ENCODE data around the gene MATK.

MATK gene

GRCh38 chr19:3746371-3747056 is 39.7 kb downstream of the MATK start:
- DNase-seq, result no peak

DNA sequence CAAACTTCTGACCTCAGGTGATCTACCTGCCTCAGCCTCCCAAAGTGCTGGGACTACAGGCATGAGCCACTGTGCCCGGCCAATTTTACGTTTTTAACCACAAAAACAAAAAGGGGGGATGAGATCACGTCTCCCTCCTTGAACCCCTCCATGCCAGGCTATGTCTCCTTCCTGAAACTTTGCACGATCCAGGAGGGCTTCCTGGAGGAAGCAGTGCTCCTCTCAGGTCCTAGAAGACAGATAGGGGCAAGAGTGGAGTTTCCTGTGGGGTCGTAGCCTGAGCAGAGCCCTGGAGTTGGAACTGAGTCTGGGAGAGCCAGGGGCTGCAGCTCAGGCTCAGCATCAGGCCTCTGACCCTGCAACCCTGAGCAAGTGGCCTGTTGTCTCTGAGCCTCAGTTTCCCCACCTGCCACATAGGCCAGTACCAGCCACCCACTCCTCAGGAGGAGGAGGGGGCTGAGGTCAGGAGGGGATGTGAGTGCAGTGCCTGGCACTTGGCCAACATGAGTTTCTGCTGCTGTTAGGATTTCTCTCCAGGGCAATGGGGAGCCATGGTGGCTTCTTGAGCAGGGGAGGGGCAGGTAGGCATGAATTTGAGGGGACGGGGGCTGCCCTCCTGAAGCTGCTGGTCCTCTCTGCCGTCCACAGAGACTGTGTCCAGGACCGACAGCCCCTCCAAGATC is 40.7 kb downstream of the MATK start:
- no peak for DNase-seq

GRCh38 chr19:3743486-3743885 is 42.7 kb downstream of the MATK start:
- no peak for DNase-seq

DNA sequence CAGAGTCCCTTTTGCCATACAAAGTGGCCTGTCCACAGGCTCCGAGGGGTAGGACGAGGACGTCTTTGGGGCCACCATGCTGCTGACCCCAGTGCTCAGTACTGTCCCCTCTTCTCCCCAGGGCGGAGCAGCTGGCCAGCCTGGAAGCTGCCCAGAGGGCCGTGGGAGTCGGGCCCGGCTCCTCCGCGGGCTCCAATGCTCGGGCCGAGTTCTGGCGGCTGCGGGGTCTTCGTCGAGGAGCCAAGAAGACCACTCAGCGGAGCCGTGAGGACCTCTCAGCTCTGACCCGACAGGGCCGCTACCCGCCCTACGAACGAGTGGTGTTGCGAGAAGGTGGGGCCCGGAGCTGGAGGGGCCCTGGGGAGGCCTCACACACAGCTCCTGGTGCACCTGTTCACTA is 45.8 kb downstream of the MATK start:
- DNase-seq, result no peak

- DNase-seq, result no peak
Observed at GRCh38 chr19:3738477-3739220, 47.5 kb downstream of the MATK start.

DNA sequence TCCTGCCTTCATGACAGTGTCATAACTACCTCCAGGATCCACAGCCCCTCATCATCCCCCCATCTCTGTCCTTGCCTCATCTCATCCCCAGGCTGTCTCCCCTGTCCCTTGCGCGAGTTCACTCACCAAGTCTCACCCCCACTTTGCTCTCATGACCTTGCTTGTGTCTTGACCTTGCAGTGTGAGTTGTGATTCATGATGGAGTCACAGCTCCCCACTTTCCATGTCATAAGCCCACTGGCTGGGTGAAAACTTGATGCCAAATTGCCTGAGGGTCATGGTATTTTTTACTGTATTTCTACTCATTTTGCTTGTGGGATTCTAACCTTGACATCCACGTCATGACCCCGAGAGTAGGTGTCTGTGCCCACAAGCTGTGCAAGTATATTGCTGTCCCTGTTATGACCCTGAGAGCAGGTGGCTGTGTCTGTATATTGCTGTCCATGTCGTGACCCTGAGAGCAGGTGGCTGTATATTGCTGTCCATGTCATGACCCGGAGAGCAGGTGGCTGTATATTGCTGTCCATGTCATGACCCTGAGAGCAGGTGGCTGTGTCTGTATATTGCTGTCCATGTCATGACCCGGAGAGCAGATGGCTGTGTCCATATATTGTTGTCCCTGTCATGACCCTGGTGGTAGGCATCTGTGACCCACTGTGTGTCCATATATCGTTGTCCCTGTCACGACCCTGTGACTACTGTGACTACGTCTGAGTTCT is 48.5 kb downstream of the MATK start:
- no peak for DNase-seq

- DNase-seq, result no peak
Observed at GRCh38 chr19:3736106-3736724, 50.0 kb downstream of the MATK start.

GRCh38 chr19:3734310-3734600 is 51.9 kb downstream of the MATK start:
- DNase-seq, result no peak

DNA sequence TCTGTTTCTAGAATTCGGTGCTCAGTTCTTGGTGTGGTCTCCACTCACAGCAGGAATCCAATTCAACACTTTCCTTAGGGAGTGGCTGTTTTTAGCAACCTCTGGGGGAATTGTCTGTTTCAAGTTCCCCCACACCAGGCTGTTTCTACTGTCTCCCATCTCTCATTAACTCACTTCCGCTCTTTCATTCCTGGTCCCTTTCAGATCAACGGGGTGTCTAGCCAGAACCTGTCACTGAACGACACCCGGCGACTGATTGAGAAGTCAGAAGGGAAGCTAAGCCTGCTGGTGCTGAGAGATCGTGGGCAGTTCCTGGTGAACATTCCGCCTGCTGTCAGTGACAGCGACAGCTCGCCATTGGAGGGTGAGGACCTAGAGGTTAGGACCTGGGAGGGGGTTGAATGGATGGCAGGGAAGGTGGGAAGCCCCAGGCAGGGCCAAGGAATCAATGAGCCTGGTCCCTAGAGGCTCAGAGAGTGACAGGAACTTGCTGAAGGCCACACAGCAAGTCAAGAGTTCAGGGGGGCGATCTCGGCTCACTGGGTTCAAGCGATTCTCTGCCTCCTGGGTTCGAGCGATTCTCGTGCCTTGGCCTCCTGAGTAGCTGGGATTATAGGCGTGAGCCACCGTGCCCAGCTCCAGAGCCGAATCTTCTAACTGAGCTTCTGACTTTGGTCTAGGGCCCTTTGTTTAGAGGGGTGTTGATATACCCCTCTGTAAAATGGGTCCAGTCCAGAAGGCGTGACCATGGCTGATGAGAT is 52.5 kb downstream of the MATK start:
- no peak for DNase-seq

- no peak for DNase-seq
Observed at GRCh38 chr19:3732108-3732507, 54.1 kb downstream of the MATK start.

DNA sequence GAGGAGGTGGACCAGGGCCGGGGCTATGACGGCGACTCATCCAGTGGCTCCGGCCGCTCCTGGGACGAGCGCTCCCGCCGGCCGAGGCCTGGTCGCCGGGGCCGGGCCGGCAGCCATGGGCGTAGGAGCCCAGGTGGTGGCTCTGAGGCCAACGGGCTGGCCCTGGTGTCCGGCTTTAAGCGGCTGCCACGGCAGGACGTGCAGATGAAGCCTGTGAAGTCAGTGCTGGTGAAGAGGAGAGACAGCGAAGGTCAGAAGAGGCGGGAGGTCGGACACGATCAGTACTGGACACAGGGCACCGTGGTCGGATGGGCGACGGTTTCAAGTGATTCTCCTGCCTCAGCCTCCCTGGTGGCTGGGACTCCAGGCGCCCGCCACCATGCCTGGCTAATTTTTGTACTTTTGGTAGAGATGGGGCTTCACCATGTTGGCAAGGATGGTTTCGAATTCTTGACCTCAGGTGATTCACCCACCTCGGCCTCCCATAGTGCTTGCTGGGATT is 55.7 kb downstream of the MATK start:
- no peak for DNase-seq

Measured in inflammatory macrophage treated with lipopolysaccharide for 4 hours (primary cell).